Left forelimb (tissue), 1 donor: ENCODE measurements around the gene NSRP1.
"Not testable (repeated sequence)": the region's sequence is repeated elsewhere in the genome, so short reads cannot be mapped to it uniquely, and the experiment has no call there.

Source experiments
- DNase-seq: peaks from one replicate; pipeline ENCODE4 v3.0.0-alpha.2; 2018; ENCODE audit warnings: low spot score

Gene NSRP1

DNA sequence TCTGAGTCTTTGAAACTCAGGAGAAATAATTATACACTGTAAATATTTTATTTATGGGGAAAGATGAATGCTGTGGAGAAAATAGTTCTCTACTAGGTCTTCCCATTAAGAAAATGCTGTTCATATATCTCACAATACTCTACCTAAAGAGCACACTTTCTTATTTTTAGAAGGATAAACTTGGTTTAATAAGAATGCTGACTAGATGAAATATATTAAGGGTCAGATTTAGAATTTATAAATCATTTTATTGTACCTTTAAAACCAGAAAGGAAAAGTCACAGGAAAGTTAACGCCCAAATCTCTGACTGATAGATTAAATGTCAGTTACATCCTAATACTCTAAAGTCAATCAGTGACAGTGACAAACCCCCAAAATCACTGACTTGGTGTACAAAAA lies 70.1 kb downstream of the NSRP1 start:
- DNase-seq: no peak

- no peak for DNase-seq
Observed at GRCh38 chr17:30187573-30187972, 71.0 kb downstream of the NSRP1 start.

DNA sequence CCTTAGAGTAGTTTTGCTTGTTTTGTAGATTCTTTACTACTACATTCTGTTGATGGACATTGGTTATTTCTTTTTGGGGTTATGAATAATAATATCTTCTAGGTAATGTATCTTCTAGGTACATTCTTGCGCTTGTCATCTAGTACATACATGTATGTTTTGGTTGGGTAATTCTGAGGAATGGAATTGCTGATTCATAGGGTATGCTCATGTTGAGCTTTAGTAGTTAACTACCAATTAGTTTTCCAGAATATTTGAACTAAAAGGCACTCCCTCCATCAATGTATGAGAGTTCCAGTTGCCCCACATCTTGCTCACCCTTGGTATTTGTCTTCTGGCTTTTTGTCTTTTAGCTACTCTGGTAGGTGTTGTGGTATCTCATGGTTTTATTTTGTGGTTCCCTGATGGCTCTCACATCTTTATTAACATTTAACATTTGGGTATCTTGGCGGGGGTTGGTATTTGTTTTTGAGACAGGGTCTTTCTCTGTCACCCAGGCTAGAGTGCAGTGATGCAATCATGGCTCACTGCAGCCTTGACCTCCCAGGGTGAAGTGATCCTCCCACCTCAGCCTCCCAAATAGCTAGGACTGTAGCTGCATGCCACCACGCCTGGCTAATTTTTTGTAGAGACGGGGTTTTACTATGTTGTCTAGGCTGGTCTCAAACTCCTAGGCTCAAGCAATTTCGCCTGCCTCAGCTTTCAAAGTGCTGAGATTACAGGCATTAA lies 71.8 kb downstream of the NSRP1 start:
- no peak for DNase-seq

DNA sequence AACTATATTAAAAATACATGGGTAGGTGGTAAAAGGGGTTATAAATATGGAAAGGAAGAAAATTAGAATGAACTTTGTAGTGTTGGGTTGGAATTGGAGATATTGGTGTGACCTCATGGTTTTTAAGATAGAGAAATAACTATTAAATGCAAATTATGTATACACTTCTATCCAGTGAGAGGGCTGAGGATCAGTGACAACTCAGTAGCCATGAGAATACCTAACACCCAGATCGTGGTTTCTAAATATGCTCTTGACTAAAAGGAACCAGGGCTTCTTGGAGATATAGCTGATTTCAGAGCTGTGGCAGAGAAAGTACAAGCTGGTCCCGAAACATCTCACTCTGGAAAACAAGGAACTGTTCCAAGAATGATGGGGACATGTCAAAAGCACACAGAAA lies 74.5 kb downstream of the NSRP1 start:
- DNase-seq: no peak

- DNase-seq: no peak
Observed at GRCh38 chr17:30196504-30196903, 79.9 kb downstream of the NSRP1 start.

DNA sequence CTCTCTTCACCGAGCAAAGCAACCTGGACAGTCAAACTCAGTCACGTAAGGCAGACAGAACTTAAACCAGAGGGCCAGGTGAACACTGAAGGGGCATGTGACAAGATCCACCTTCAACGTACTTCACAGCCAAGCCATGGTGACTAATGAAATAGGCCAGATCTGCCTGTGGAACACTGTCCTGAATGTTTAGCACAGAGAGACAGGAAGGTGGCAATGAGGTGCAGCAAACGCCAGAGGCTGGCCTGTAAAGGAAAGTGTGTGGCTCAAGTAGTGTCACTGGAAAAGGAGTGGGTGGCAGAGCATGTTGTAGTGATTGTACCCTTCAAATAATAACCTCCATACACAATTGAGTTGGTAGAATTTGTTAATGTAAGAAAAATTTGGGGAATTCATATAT lies 80.8 kb downstream of the NSRP1 start:
- no peak for DNase-seq

DNA sequence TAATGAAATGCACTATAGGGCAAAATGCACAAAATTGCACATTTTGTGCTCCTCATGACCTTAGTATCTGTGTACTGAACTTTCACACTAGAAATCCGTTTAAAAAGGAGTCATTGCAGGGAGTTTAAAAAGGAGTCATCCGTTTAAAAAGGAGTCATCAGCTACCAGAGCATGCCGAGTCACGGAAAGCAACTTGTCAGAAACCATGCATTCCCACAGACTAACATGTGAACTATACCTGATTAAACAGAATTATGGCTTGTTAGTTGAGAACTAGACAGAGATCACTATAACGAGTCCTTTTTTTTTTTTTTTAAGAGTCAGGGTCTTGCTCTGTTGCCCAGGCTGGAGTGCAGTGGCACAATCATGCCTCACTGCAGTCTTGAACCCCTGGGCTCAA lies 83.0 kb downstream of the NSRP1 start:
- no peak for DNase-seq

GRCh38 chr17:30200106-30200505 lies 83.5 kb downstream of the NSRP1 start:
- DNase-seq: no peak

- DNase-seq: not testable (repeated sequence)
Observed at GRCh38 chr17:30200656-30201055, 84.0 kb downstream of the NSRP1 start.

GRCh38 chr17:30203471-30203981 lies 86.9 kb downstream of the NSRP1 start:
- DNase-seq: no peak

GRCh38 chr17:30207655-30208054 lies 91.0 kb downstream of the NSRP1 start:
- DNase-seq: no peak

DNA sequence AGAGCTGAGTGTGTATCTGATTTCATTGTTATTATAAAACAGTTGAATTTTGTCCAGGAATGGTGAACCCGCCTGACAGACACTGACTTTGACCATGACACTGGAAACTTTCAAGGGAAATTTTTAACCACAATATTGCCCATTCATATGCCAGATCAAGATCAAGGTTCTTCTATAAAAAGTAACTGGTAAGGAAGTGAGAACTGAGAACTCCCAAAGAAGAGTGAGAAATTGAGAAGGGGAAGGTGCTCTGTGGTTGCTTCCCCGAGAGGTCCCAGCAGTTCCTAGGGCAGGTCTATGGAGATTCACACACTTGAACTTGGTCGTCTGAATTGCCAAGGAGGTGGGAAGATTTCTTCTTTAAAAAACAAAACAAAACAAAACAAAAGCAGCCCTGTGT lies 91.6 kb downstream of the NSRP1 start:
- DNase-seq: no peak

- DNase-seq: no peak
Observed at GRCh38 chr17:30209930-30210329, 93.3 kb downstream of the NSRP1 start.

GRCh38 chr17:30210366-30210765 lies 93.8 kb downstream of the NSRP1 start:
- no peak for DNase-seq

- DNase-seq: no peak
Observed at GRCh38 chr17:30210901-30211300, 94.3 kb downstream of the NSRP1 start.

- DNase-seq: no peak
Observed at GRCh38 chr17:30211371-30211770, 94.8 kb downstream of the NSRP1 start.

DNA sequence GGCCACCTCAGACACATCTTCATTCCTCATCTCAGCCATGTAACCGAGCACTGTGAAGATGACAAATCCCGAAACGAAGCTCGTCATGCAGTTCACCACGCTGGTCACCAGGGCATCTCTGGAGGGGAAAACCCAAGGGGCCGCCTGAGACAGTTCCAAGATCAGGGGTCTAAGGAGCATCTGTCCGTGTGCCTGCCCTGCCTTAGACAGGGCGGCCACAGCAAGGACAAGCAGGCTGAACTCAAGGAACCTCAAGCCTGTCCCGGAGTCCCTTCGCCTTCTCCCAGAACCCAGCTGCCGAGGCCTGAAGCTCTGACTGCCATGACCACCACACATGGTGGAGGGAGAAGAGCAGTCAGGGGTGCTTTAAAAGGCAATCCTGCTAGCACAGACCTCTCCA lies 96.1 kb downstream of the NSRP1 start:
- no peak for DNase-seq

- no peak for DNase-seq
Observed at GRCh38 chr17:30217054-30217453, 100.4 kb downstream of the NSRP1 start.

- DNase-seq: no peak
Observed at GRCh38 chr17:30217746-30218245, 101.2 kb downstream of the NSRP1 start.

GRCh38 chr17:30218799-30219198 lies 102.2 kb downstream of the NSRP1 start:
- DNase-seq: no peak

DNA sequence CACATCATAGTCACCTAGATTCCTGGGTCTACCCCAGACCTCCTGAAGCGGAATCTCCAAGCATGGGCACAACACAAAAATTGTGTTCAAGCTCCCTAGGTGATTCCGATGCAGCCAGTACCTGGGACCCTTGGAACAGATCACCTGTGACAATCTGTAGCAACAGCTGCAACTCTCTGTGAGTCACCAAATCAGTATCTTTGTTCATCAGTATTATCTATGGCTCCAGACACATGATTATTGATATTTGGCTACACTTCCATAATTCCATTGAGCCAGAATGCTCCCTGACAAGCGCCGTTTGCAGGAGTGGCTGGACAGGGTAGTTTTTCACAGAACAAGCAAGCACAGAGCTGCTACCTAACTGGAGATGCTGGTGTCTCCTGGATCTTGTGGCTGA lies 102.7 kb downstream of the NSRP1 start:
- DNase-seq: no peak

GRCh38 chr17:30219833-30220232 lies 103.2 kb downstream of the NSRP1 start:
- DNase-seq: no peak

DNA sequence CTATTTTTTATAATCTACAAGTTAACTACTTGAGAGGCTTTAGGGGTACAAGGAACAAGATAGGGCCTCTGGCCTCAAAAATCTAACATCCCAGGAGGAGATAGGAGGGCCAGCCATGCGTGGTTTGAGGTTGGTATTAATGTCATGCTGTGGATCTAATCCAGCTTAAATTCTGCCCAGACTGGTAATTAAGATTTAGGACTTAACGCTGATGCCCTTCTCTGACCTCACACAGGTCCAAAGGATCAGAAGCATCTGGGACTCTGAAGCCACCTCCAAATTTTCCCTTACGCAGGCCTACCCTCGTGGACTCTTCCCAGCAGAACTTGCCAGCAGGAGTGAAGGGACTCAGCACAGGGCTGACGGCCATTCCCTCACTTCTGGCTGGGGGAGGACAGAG lies 103.8 kb downstream of the NSRP1 start:
- no peak for DNase-seq

- no peak for DNase-seq
Observed at GRCh38 chr17:30221346-30221745, 104.7 kb downstream of the NSRP1 start.
